HG02759 (cell line): Measurements from ENCODE around the gene AGER.
"Not testable (repeated sequence)": the region's sequence is repeated elsewhere in the genome, so short reads cannot be mapped to it uniquely, and the experiment has no call there.

Source experiments
- ATAC-seq: cut with Tn5 transposase; IDR thresholded peaks from one replicate; pipeline ENCODE4 v1.9.1; 2021; ENCODE audit warnings: mild to moderate bottlenecking, moderate library complexity; ENCODE audit not compliant: unreplicated experiment

AGER gene

DNA sequence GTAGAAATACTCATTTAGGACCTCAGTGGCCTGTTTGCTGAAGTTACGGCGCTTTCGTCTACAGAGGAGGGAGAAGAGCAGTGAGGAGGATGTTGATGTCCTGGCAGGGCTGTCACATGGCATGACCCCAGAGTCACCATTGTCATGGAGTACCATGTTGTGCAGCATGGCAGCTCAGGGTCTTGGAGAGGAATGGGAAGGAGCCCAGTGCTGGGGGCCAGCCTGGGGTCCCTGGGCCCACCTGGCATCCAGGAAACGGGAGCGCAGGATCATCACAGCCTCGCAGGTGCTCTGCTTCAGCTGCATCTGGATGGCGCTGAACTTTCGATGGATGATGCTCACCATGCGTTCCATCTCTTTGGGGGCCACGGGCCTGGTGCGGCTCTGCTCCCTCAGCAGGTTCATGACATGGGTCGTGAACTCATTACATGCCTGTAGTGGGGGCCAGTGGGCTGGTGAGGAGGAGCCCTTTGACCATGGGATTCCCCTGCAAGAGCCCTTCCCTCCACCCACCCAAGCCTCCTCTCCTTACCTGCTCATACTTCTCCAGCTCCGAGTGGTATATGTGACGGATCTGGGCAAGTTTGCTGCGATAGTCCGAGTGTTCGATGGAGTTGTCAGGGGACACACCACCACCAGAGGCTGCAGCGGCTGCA, 3.8 kb upstream of the AGER start:
- ATAC-seq = not testable (repeated sequence)

DNA sequence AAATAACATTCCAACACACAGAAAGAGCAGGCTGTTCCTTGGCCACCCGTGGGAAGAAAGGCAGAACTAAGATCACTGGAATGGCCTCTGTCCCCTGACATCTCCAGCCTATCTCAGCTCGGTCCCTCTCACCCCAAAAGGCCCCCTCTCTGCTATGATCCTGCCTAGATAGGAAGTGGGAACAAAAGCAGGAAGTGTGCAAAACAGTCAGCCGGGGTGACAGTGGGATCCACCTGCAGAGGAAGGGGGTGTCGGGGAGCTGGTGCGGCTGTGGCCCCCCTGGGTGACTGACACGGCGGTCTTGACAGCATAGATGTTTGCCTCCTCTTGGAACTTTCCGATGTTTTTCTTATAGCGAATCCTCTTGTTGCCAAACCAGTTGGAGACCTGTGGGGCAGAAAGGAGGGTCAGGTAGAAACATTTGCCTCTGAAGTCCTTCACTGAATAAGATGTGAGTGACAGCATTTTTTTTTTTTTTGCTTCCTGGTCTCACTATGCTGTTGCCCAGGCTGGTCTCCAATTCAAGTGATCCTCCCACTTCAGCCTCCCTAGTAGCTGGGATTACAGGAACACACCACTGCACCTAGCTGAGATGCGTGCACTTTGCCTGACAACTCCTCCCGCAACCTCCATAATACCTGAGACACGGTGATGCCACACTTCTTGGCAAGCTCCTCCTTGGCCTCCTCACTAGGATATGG, 3.1 kb upstream of the AGER start:
- no peak for ATAC-seq

DNA sequence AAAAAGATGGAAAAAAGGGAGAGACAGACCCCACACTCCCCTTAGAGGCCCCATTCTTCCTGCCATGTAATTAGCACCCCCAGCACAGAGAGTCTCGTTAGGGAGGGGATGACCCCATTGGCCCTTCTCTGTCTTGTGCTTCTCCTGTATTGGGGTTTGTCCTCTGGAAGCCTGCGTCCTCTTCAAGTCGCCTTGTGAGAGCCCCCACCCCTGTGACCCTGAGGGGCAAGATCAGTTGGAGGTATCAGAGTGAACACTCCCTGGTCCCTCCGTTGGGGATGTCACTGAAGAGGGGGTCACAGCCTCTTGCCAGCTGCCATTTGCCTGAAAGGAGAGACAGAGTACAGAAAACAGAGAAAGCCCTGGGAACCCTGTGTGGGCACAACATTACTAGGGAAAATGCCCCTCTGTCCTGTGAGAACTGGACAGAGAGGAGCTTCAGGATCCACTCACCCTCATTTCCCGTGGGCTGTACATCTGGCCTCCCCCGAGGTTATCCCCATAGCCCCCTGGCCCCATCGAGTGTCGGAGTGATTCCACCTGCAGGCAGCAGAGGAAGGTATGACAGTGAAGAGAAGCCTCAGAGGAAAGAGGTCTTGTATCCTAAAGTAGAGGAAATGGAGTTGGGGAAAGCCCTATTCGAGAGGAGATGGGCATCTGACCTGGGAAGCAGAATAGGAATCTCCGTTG, 2.2 kb upstream of the AGER start:
- not testable (repeated sequence) for ATAC-seq

DNA sequence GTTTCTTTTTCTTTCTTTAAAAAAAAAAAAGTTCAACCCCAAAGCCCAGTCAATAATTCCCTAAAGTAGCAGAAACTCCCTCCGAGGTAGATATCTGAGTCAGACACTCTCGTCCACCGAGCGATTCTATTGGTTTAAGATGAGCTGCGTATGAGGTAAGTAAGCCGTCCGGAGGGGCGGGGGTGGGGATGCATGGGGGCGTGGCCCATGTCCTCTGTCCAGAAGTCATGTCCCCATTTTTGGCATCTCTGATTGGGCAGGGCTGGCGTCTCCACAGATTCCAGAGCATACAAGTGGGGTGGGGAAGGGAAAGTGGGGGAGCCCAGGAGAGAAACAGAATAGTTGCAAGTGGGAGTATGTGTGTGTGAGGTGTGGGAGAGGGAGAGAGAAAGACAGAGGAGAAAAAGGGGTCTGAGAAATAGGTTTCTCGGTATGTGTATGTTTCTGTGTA, 1.7 kb upstream of the AGER start:
- ATAC-seq = not testable (repeated sequence)

DNA sequence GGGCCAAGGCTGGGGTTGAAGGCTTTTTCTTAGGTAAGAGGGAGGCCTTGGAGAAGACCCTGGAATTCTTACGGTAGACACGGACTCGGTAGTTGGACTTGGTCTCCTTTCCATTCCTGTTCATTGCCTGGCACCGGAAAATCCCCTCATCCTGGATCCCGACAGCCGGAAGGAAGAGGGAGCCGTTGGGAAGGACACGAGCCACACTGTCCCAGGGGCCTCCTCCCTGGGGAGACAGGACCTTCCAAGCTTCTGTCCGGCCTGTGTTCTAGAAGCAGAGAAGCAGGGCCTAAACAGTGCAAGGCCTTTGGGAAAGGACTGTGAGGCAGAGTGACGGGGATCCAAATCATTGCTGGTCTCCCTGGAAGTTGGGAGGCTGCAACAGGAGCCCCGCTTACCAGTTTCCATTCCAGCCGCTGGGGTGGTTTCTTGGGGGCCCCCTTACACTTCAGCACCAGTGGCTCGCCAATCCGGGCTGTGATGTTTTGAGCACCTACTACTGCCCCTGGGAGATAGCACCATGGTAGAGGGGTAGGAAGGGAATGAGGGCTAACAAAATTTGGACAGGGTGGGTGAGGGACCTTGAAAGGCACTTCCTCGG, 470 bp downstream of the AGER start:
- no peak for ATAC-seq

DNA sequence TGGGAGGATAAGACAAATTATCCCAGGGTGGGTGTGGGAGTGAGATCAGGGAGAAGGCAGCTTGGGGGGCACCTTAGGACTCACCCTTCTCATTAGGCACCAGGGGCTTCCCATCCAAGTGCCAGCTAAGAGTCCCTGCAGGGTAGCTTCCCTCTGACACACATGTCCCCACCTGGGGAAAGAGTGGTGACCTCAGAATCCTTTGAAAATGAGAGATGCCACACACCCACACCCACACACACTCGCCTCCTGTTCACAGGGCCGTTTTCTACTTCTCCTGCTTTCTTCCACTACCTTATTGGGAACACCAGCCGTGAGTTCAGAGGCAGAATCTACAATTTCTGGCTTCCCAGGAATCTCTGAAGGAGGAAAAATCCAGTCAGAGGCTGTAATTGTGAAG, 1.0 kb downstream of the AGER start:
- no peak for ATAC-seq

DNA sequence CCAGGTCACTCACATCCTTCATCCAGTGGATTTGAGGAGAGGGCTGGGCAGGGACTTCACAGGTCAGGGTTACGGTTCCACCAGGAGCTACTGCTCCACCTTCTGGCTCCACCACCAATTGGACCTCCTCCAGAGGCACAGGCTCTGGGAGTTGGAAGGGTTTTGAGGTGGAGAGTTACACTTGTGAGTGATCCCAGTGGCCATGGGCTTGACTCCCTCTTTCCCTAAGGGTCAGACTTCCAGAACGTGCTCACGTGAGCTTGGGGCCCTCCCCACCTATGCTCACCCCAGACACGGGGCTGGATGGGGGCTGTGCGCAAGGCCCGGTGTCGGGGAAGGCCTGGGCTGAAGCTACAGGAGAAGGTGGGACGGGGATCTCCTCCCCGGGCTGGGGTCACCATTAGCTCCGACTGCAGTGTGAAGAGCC, 1.5 kb downstream of the AGER start:
- ATAC-seq = no peak

DNA sequence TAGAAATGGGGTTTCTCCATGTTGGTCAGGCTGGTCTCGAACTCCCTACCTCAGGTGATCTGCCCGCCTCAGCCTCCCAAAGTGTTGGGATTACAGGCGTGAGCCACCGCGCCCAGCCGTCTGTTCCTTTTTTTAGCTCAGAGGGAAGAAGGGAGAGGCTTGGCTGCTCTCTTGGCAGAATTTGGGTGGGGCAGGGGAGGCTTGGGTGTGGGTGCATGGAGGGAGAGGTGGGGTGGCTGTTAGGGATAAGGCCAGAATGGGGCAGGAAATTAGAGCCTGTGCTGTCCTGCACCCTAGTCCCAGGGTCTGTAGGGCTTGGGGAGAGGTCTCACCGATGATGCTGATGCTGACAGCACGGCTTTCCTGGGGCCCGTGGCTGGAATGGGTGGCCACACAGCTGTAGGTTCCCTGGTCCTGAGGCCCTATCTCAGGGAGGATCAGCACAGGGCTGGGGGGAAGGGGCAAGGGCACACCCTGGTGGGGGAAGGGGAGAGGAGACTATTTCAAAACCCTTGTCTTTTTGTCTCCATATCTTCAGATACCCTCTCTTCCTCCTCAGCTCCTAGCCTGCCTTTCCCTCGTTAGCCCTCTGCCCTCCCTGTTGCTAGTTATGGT, 2.0 kb downstream of the AGER start:
- ATAC-seq = no peak

DNA sequence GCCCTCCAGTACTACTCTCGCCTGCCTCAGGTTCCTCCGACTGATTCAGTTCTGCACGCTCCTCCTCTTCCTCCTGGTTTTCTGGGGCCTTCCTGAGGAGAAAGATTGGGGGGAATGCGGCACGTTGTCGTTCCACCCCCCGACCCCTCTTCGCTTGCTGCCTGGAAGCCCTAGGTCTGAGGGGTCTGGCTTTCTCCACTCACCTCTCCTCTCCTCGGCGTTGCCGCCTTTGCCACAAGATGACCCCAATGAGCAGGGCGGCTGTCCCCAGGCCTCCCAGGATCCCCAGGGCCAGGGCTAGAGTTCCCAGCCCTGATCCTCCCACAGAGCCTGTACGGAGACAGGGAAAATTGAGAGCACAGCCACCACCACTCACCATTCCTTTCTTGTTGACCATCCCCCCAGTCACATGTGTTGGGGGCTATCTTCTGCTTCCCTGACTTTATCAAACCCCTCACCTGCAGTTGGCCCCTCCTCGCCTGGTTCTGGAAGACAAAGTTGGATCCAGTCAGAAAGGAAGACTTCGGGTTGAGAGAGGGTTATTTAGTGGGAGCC, 2.8 kb downstream of the AGER start:
- ATAC-seq = no peak

DNA sequence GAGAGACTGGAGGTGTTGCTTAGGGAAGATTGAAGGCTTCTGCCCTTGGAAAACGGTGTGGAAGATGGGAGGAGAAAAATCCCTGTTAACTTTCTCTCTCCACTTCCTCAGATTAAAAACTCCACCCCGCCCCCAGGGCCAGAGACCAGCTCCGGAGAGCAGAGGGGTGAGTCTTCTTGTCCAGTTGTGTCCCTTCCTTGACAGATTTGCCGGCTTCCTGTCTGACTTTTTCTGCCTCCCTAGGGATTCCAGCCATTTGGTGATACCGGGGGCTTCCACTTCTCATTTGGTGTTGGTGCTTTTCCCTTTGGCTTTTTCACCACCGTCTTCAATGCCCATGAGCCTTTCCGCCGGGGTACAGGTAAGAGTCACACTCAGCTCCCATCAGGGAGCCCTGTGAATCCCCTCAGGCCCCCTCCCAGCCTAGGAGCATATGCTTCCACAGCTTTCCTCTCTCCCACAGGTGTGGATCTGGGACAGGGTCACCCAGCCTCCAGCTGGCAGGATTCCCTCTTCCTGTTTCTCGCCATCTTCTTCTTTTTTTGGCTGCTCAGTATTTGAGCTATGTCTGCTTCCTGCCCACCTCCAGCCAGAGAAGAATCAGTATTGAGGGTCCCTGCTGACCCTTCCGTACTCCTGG, 4.2 kb downstream of the AGER start:
- ATAC-seq = no peak

DNA sequence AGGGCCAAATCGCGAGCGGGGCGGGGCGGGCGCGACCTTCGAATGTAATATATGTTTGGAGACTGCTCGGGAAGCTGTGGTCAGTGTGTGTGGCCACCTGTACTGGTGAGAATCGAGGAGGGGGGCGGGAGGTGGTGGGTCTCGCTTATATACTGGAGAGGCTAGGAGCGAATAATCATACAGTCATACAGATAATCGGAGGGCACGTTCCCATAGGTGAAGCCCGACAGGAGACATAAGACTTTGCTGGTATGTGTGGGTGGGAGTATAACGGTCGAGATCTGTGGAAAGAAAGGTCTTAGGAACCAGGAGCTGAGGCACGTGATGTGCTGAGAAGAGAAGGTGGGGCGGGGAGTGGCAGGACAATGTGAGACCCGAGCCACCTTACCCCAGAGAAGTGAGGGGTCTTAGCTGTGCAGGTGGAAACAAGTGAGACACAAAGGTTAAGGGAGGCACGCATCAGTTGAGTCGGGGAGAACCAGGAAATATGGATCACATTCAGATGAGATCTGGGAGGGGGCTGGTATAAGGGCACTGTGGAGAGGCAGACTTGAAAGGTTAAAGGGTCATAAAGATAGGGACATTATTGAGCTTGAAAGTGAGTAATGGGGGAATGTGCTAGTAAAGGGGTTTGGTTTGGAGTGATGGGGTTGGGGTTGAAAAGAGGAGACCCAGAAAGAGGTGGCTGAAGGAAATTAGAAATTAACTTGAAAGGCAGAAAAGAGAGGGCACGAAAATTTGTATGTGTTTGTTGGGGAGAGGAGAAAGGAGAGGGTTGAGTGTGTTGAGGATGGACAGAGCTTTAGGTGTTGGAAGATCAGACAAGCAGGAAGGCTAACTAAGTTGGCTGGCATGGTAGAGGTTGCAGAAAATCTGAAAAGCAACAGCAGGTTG, 5.3 kb downstream of the AGER start:
- ATAC-seq = no peak

DNA sequence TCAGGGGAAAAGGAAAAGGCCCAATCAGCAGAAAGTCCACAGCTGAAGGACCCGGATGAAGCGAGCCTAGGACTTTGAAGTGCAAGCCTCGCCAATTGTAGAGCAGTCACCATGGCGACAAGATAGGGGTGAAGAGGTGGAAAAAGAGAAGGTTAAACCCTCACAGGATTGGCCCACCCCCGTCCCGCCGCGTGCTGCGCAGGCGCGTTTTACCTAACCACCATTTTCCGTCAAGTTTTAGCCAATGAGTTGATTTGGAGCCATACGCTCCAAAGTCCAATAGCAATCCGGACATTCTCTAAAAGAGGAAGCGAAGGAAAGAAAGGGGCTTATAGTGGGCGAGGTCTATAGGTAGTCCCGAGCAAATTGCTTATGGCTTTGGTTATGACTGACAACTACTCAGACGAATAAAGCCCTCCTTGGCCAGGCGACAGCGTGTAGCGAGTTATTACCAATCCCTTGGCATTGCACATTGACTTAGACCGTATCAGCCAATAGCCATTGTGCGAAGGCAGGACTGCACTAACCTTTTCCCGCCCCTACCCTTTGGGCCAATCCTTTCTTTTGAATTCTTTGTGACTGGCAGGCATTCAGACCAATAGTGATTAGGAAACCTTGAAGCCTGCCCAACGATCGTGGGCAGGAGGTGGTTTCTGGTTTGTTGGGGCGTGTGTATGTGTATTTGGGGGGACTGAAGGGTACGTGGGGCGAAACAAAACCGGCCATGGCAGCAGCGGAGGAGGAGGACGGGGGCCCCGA, 6.1 kb downstream of the AGER start, which contains the start of gene RNF5:
TSS of gene RNF5 (plus strand) at position 618 of the 759 bp plus-strand sequence. CDS start at position 725, 107 bp downstream.
- peak; percentile 75 for ATAC-seq

DNA sequence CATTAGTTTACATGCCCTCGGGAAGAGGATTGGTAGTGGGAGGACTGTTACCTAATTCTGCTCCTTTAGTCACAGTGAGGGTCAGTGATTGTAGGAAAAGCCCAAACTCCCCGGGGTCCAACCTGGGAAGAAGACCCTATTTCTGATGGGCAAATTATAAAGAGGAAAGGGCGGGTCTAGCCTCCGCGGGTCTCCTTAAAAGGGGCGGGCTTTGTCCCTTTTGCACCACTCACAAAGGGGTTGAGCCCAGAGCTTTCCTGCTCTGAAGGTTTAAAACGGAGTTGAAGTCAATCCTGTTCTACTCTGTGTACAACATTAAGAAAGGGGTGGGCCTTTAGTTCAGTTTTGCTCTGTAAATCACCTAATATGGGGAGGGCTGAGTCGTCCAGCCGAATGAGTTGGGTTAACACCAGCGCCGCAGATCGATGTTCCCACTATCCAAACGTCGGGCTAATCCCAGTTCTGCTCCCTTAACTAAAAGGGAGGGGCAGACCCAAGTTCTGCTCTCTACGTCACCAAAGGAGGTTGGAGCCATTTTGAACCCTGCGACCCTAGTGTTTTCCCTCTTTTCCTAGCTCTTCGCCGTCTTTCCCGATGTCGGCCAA, 6.8 kb downstream of the AGER start:
- ATAC-seq = no peak

DNA sequence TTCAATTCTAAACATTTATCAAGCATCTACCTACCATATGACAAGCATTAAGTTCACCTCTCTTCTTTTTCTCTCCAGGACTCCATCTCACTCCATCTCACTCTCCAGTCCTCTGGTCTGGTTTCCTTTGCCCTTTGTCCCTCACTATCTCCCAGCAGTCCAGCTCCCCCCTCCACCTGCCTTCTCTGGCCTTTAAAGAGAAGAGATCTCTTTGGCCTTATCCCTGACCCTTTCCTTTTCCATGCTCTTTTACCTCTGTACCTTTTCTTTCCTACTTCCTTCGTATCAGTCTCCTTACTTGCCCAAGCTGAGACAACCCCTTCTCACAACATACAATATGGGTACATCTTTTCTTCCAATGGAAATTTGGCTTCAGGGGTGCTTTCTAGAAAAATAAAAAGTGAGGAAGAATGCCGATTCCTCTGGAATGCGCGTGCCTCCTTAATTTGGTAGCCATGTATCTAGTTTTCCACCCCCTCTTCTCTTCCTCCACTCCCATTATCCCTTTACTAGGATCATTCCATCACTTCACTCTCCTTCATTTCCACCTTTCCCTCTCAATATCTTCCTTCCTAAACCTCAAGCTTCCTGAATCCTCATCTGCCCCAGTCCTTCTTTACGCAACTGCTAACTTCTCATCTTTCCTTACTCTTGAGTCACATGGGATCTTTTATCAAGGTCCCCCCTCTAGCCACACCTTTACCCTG, 7.4 kb downstream of the AGER start:
- ATAC-seq = no peak

DNA sequence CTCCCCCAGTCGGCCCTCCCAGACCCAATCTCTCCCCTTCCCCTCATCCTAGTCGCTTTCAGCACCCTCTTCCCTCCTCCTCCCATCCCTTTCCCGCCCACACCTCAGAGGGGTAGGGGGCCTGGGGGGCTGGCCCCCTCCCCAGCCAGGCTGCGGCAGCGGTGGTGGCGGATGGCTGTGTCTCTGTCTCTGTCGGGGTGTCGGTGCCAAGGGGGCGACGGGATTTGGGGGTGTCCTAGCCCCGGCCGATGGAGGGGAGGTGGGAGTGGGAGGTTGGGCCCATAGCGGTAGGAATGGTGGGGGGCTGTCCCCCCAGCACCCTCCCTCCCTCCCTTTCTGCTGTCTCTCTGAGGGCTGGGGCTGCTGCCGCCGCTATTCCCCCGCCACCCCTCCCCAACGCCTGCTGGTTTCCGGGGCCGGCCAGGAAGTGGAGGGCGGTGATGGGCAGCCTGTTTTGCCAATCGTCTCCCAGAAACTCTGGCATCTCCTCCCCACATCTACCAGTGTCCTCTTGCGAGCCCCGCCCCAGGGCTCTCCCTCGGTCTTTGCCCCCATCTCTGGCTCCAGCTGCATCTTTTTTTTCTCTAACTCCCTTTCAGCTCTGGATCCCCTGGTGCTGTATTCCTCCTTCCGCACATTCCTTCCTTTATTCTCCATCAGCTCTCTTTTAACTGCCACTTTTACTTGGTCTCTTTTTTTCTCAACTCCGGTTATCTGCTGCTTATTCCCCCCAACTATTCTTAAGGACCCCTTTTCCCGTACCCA, 8.2 kb downstream of the AGER start, which contains the start of gene AGPAT1:
TSS of gene AGPAT1 (minus strand) at position 374 of the 765 bp plus-strand sequence. CDS start 4,588 bp downstream, outside the sequence.
- ATAC-seq = peak; percentile 47

DNA sequence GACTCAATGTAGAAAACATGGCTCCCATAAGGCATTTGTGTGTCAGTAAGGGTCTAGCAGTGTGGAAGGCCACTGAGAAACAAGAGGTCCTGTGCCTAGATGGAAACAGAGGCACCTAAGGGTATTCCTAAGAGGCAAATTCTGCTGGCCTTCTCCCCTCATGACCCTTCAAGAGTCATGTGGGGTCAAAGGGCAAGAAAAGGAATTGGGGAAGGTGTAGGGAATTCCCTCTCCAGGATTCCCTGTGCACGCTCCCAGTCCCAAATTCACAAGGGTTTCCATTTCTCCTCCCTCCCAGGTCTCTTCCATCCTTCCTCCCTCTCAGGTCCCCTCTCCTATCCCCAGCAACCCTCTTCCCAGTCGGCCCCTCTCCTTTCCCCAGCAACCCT, 8.7 kb downstream of the AGER start:
- no peak for ATAC-seq

DNA sequence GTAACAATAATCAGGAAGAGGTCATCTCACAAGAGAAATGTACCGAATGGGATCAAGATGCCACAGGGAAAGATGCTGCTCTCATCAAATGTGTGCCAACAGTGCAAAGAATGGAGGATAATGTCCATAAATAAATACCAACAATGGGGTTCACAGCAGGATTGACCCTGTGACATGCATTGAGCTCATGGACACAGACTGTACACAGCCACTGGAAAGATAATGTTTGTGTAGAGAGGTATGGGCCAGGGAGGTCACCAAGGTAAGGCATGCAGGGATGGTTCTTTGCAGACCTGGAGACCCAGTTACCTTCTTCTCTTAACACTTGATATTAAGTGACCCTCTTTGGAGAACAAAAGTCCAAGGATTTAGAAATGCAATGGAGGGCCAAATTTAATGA, 9.6 kb downstream of the AGER start:
- ATAC-seq = no peak
